Naive thymus-derived CD4-positive, alpha-beta T cell (primary cell): ENCODE measurements around the gene SLC12A1. TPM values are rescaled to one million over a fixed set of nuclear protein-coding genes. Genes with fewer than 3 reads are reported as not detected.

Experiments used
- ATAC-seq: fragments of 150-1000 bp; cut with Tn5 transposase; 2 replicates; pipeline ENCODE4 v1.10.0; 2021; ENCODE audit warnings: mild to moderate bottlenecking, moderate library complexity
- CTCF ChIA-PET: fragments of 350-600 bp; sonication (Branson Sonifier 250); formaldehyde crosslinking; loops from one replicate; lab custom pipeline; 2021; ENCODE audit warnings: antibody characterized with exemption; lab: Charles Lee
- POLR2A ChIA-PET: fragments of 350-600 bp; sonication (Branson Sonifier 250); formaldehyde crosslinking; loops from one replicate; lab custom pipeline; 2021; ENCODE audit warnings: antibody characterized with exemption, inconsistent platforms; lab: Charles Lee
- DNase-seq, 9 donors: peaks; one replicate each; pipeline versions ENCODE4 v3.0.0 to v3.0.0-alpha.2; 2020 to 2022; ENCODE audit warnings: mixed read lengths in 1 of 9
- H3K27ac ChIP-seq: one replicate; pipeline ENCODE4 v1.7.0; 2013; ENCODE audit warnings: mild to moderate bottlenecking, low read depth, low read length, moderate library complexity
- H3K27me3 ChIP-seq, 2 donors: one replicate each; pipeline ENCODE4 v1.7.0; 2013; ENCODE audit warnings: low read length in 2 of 2, mild to moderate bottlenecking in 2 of 2, moderate library complexity in 2 of 2; ENCODE audit not compliant: control insufficient read depth in 2 of 2, insufficient read depth in 2 of 2
- H3K36me3 ChIP-seq, 3 experiments: 1 replicate in 2 of 3; 2 replicates in 1 of 3; pipeline ENCODE4 v1.7.0; 2013; ENCODE audit warnings: low read length in 3 of 3, mild to moderate bottlenecking in 3 of 3, moderate library complexity in 1 of 3; ENCODE audit not compliant: insufficient read depth in 3 of 3, control insufficient read depth in 2 of 3
- H3K4me1 ChIP-seq, 2 donors: one replicate each; pipeline ENCODE4 v1.7.0; 2013; ENCODE audit warnings: low read length in 2 of 2, mild to moderate bottlenecking in 2 of 2, moderate library complexity in 1 of 2; ENCODE audit not compliant: control insufficient read depth in 2 of 2, insufficient read depth in 2 of 2
- H3K4me3 ChIP-seq: 2 replicates; pipeline ENCODE4 v1.7.0; 2013; ENCODE audit warnings: mild to moderate bottlenecking, low read length
- H3K9me3 ChIP-seq, 3 experiments: 1 replicate in 2 of 3; 2 replicates in 1 of 3; pipeline ENCODE4 v1.7.0; 2013; ENCODE audit warnings: low read length in 3 of 3; ENCODE audit not compliant: control insufficient read depth in 2 of 3
- H3K27ac Mint-ChIP-seq, 9 donors: one replicate each; pipeline ENCODE4 v1.8.0; 2020 to 2022; ENCODE audit warnings: mixed read lengths in 9 of 9, mild to moderate bottlenecking in 8 of 9, moderate library complexity in 5 of 9, inconsistent platforms in 2 of 9
- H3K27me3 Mint-ChIP-seq, 5 donors: one replicate each; pipeline ENCODE4 v1.8.0; 2021 to 2022; ENCODE audit warnings: mixed read lengths in 5 of 5, mild to moderate bottlenecking in 1 of 5
- H3K36me3 Mint-ChIP-seq, 5 donors: one replicate each; pipeline ENCODE4 v1.8.0; 2020 to 2022; ENCODE audit warnings: mixed read lengths in 5 of 5, mild to moderate bottlenecking in 3 of 5, inconsistent platforms in 1 of 5
- H3K4me1 Mint-ChIP-seq, 7 donors: one replicate each; pipeline ENCODE4 v1.8.0; 2020 to 2022; ENCODE audit warnings: mixed read lengths in 7 of 7, mild to moderate bottlenecking in 3 of 7, inconsistent platforms in 1 of 7
- H3K4me3 Mint-ChIP-seq, 10 donors: one replicate each; pipeline ENCODE4 v1.8.0; 2020 to 2022; ENCODE audit warnings: mild to moderate bottlenecking in 10 of 10, mixed read lengths in 10 of 10, moderate library complexity in 6 of 10, inconsistent platforms in 2 of 10
- H3K9me3 Mint-ChIP-seq, 11 donors: one replicate each; pipeline ENCODE4 v1.8.0; 2020 to 2022; ENCODE audit warnings: mixed read lengths in 11 of 11, mild to moderate bottlenecking in 4 of 11, inconsistent platforms in 1 of 11, moderate library complexity in 1 of 11
- intact Hi-C, 2 donors: fragments of 100-400 bp; cut with micrococcal nuclease; formaldehyde crosslinking; loops; one replicate each; pipeline ENCODE4 v1.15.1; 2023
- polyA plus RNA-seq, 2 donors: library from polyadenylated mRNA; unstranded; fragments of 300-500 nt; fragmentation: Illumina TruSeq; gene quantifications; one replicate each; pipeline ENCODE4 v1.2.3, GENCODE V29; 2021
- total RNA-seq, 6 experiments: library from RNA in 5 of 6; stranded (reverse) in 5 of 6; gene quantifications; 1 replicate in 5 of 6; 2 replicates in 1 of 6; pipeline ENCODE4 v1.2.3 and lab custom pipeline; 2021 to 2026

Gene SLC12A1
- total and polyA plus RNA-seq, 7 experiments from 2014 or later = not detected

GRCh38 chr15:48336940-48337339 lies 130.8 kb downstream of the SLC12A1 start:
- Histone ChIP-seq H3K36me3 (peaks cover 12 to 44% (median 15%) of the 10 kb centered on the region in 3 experiments), H3K27me3 (no peaks in the 10 kb centered on the region), H3K9me3 (no peaks in the 10 kb centered on the region), H3K4me1 (peaks cover 5 to 7% of the 10 kb centered on the region in 2 donors), H3K27ac (no peak overlapping the region), H3K4me3 (no peak overlapping the region)
- ATAC-seq = peak; percentile 40
- peaks cover 7 to 54% (median 13%) of the 10 kb centered on the region in 7 donors for H3K4me1 Mint-ChIP-seq
- H3K27ac Mint-ChIP-seq = peak overlapping the region in 1 of 9 donors; percentile 31
- no peak for DNase-seq
- ChIA-PET POLR2A (no interaction called here), CTCF (interaction anchor here (1.1 to 1.9 kb wide), 2 partner anchors 15 to 51 kb away, joined by 3 to 7 read pairs; no protein-coding TSS in a partner anchor)
- intact Hi-C loops = loop anchor here in 1 of 2 donors (10.0 kb wide), 1 partner anchor 628 kb away; the partner anchor contains the start of gene SHC4
- no peaks in the 10 kb centered on the region for H3K9me3 Mint-ChIP-seq
- H3K36me3 Mint-ChIP-seq = peaks cover 4 to 27% (median 17%) of the 10 kb centered on the region in 5 donors
- no peak overlapping the region for H3K4me3 Mint-ChIP-seq
- H3K27me3 Mint-ChIP-seq = no peaks in the 10 kb centered on the region

GRCh38 chr15:48337607-48338006 lies 131.5 kb downstream of the SLC12A1 start:
- Mint-ChIP-seq H3K4me3 (no peak overlapping the region), H3K27me3 (no peaks in the 10 kb centered on the region), H3K9me3 (no peaks in the 10 kb centered on the region), H3K36me3 (peaks cover 4 to 27% (median 20%) of the 10 kb centered on the region in 5 donors), H3K27ac (no peak overlapping the region), H3K4me1 (peaks cover 3 to 51% (median 9%) of the 10 kb centered on the region in 7 donors)
- ChIA-PET CTCF (interaction anchor here (1.9 kb wide), 1 partner anchor 15 kb away, joined by 7 read pairs; no protein-coding TSS in a partner anchor), POLR2A (no interaction called here)
- no peak overlapping the region for H3K27ac ChIP-seq
- no peak for ATAC-seq
- H3K4me3 ChIP-seq = no peak overlapping the region
- H3K27me3 ChIP-seq = no peaks in the 10 kb centered on the region
- peaks cover 0 to 2% of the 10 kb centered on the region in 2 donors for H3K4me1 ChIP-seq
- intact Hi-C loops = loop anchor here in 1 of 2 donors (10.0 kb wide), 1 partner anchor 627 kb away; the partner anchor contains the start of gene SHC4
- peaks cover 12 to 44% (median 15%) of the 10 kb centered on the region in 3 experiments for H3K36me3 ChIP-seq
- no peaks in the 10 kb centered on the region for H3K9me3 ChIP-seq
- no peak for DNase-seq

GRCh38 chr15:48340111-48340510 lies 134.0 kb downstream of the SLC12A1 start:
- CTCF ChIA-PET = interaction anchor here (3.5 kb wide), 1 partner anchor 11 kb away, joined by 10 read pairs; no protein-coding TSS in a partner anchor
- H3K9me3 ChIP-seq = no peaks in the 10 kb centered on the region
- H3K27ac Mint-ChIP-seq = peak overlapping the region in 2 of 9 donors; percentile 29 to 45
- POLR2A ChIA-PET = no interaction called here
- no peak overlapping the region for H3K4me3 Mint-ChIP-seq
- no peak overlapping the region for H3K27ac ChIP-seq
- H3K4me1 Mint-ChIP-seq = peaks cover 0 to 29% (median 0%) of the 10 kb centered on the region in 7 donors
- no peak for ATAC-seq
- H3K9me3 Mint-ChIP-seq = no peaks in the 10 kb centered on the region
- DNase-seq = no peak
- H3K4me1 ChIP-seq = no peaks in the 10 kb centered on the region
- H3K36me3 ChIP-seq = peaks cover 12 to 42% (median 12%) of the 10 kb centered on the region in 3 experiments
- no peaks in the 10 kb centered on the region for H3K27me3 Mint-ChIP-seq
- intact Hi-C loops = no loop called here
- H3K36me3 Mint-ChIP-seq = peaks cover 3 to 27% (median 16%) of the 10 kb centered on the region in 5 donors
- no peak overlapping the region for H3K4me3 ChIP-seq
- no peaks in the 10 kb centered on the region for H3K27me3 ChIP-seq

GRCh38 chr15:48343865-48344264 lies 137.8 kb downstream of the SLC12A1 start:
- Mint-ChIP-seq H3K27me3 (no peaks in the 10 kb centered on the region), H3K4me3 (no peak overlapping the region), H3K9me3 (no peaks in the 10 kb centered on the region), H3K27ac (peak overlapping the region in 2 of 9 donors; percentile 8 to 68), H3K36me3 (peaks cover 0 to 17% (median 13%) of the 10 kb centered on the region in 5 donors), H3K4me1 (peaks cover 0 to 7% (median 0%) of the 10 kb centered on the region in 7 donors)
- ChIA-PET POLR2A (no interaction called here), CTCF (no interaction called here)
- Histone ChIP-seq H3K4me1 (no peaks in the 10 kb centered on the region), H3K27ac (no peak overlapping the region), H3K27me3 (no peaks in the 10 kb centered on the region), H3K36me3 (peaks cover 0 to 20% (median 6%) of the 10 kb centered on the region in 3 experiments), H3K4me3 (no peak overlapping the region), H3K9me3 (no peaks in the 10 kb centered on the region)
- DNase-seq (no peak), ATAC-seq (no peak)
- intact Hi-C loops = no loop called here

GRCh38 chr15:48345516-48345915 lies 139.4 kb downstream of the SLC12A1 start:
- peaks cover 0 to 17% (median 9%) of the 10 kb centered on the region in 5 donors for H3K36me3 Mint-ChIP-seq
- POLR2A ChIA-PET = no interaction called here
- H3K4me1 Mint-ChIP-seq = peaks cover 0 to 2% (median 0%) of the 10 kb centered on the region in 7 donors
- Histone ChIP-seq H3K36me3 (peaks cover 0 to 15% (median 0%) of the 10 kb centered on the region in 3 experiments), H3K27me3 (no peaks in the 10 kb centered on the region), H3K9me3 (no peaks in the 10 kb centered on the region), H3K4me1 (no peaks in the 10 kb centered on the region), H3K4me3 (no peak overlapping the region), H3K27ac (no peak overlapping the region)
- ATAC-seq = no peak
- H3K9me3 Mint-ChIP-seq = no peaks in the 10 kb centered on the region
- intact Hi-C loops = no loop called here
- no peaks in the 10 kb centered on the region for H3K27me3 Mint-ChIP-seq
- DNase-seq = no peak
- no peak overlapping the region for H3K27ac Mint-ChIP-seq
- H3K4me3 Mint-ChIP-seq = no peak overlapping the region
- CTCF ChIA-PET = no interaction called here

- no peak overlapping the region for H3K27ac ChIP-seq
- H3K9me3 Mint-ChIP-seq = no peaks in the 10 kb centered on the region
- H3K4me3 ChIP-seq = no peak overlapping the region
- ChIA-PET CTCF (interaction anchor here (1.2 to 2.4 kb wide), 3 partner anchors 12 to 1157 kb away, joined by 6 to 10 read pairs (median 7); no protein-coding TSS in a partner anchor), POLR2A (no interaction called here)
- no peaks in the 10 kb centered on the region for H3K36me3 ChIP-seq
- H3K36me3 Mint-ChIP-seq = no peaks in the 10 kb centered on the region
- peaks cover 0 to 5% (median 4%) of the 10 kb centered on the region in 7 donors for H3K4me1 Mint-ChIP-seq
- DNase-seq = peak in 8 of 9 donors; percentile 23 to 57 (median 42)
- peak; percentile 83 for ATAC-seq
- peaks cover 0 to 7% (median 2%) of the 10 kb centered on the region in 5 donors for H3K27me3 Mint-ChIP-seq
- peak overlapping the region in 3 of 10 donors; percentile 23 to 61 (median 26) for H3K4me3 Mint-ChIP-seq
- no peaks in the 10 kb centered on the region for H3K9me3 ChIP-seq
- H3K27ac Mint-ChIP-seq = no peak overlapping the region
- intact Hi-C loops = loop anchor here (1.0 to 5.0 kb wide), 5 partner anchors 20 to 1158 kb away; no protein-coding TSS in a partner anchor
- H3K27me3 ChIP-seq = no peaks in the 10 kb centered on the region
- no peaks in the 10 kb centered on the region for H3K4me1 ChIP-seq
These were observed 146.5 kb downstream of the SLC12A1 start for GRCh38 chr15:48352474-48353072.
